HG02759 (cell line): Measurements from ENCODE around the gene DHRS4L2.

Experiments
- ATAC-seq: cut with Tn5 transposase; IDR thresholded peaks from one replicate; pipeline ENCODE4 v1.9.1; 2021; ENCODE audit warnings: mild to moderate bottlenecking, moderate library complexity; ENCODE audit not compliant: unreplicated experiment

DHRS4L2 gene

DNA sequence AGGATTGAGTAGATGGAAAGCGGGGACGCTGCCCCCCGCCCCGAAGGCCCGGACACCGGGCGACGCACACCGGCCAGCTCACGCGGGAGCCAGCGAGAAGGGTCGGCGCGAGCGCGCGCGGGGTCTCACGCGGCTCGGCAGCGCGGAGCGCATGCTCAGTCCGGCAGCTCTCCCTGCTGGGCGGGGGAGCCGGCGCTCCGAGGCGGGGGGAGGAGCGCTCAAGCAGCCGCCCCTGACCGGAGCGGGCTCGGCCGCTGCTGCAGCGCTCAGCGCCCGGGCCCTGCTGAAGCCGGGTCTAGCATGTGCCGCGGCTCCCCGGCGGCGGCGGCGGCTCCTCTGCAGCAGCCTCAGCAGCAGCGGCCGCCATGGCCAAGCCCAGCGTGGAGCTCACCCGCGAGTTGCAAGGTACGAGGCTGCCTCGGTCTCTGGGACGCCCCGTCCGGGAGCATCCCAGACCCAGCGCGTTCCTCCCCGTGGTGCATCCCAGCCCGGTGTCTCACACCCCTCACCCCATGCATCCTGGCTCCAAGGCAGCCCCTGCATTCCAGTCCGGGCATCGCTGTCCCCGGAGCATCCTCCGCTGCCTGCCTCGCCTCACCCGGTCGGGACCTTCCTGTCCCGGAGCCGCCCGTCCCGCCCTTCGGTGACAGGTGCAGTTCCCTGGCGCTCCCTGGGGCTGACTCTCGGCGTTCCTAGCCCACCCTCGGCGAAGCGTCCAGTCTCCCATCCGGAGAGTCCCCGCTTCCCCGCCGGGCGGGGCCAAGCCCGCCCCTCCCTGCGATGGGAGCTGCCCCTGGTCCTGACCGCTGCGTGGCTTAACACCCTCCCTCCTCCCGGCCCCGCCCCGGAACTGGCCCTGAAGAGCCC, 63.3 kb downstream of the DHRS4L2 start, which contains the start of gene CARMIL3:
Gene CARMIL3, plus strand, starts transcription at position 221 of the 867 bp plus-strand sequence. Its CDS starts 145 bp downstream, at position 366.
- ATAC-seq: peak; percentile 87

GRCh38 chr14:24052656-24053547, 64.2 kb downstream of the DHRS4L2 start:
- no peak for ATAC-seq

DNA sequence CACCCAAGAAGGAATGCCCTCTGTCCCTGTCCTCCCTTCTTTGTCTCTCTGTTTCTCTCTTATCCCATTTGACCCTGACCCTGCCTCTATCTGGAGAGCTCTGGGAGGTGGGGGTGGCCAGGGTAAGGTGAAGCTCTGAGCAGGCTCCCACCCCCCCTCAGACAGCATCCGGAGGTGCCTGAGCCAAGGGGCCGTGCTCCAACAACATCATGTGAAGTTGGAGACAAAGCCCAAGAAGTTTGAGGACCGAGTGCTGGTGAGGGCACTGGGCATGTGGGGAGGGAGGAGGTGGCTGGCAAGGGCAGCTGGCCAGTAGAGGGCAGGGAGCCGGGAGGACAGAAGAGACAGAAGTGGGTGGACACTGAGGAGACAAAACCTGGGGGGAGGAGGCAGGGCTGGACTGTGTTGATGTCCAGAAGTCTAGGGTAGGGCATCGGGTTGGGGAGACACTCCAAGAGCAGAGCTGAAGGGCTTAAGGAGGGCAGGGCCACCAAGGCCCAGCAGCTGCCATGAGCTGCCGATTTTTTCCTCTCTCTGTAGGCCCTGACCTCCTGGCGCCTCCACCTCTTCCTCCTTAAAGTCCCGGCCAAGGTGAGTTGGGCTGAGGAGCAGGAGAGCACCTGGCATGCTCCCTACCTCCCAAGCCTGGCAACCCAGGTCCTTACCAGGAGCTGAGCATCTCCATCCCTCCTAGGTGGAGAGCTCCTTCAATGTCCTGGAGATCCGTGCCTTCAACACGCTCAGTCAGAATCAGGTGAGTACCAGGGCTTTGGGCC, 65.0 kb downstream of the DHRS4L2 start:
- no peak for ATAC-seq

- no peak for ATAC-seq
These were observed 65.6 kb downstream of the DHRS4L2 start for GRCh38 chr14:24054324-24054641.

DNA sequence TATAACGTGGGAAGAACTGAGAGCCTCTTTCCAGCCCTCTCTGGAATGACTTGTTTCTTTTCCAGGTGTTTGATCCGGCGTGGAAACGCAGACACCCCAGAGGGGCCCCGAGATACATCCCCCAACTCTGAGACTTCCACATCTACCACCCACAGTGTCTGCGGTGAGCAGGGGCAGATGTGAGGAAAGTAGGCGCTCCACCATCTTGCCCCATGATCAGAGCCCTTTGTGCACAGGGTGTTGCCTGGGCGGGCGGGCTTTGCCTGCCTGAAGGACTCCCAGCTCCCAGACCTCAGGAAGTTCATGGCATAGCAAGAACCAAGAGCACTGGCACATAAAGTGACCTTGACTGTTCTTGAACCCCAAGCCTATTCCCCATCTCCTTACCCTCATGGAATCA, 65.9 kb downstream of the DHRS4L2 start:
- no peak for ATAC-seq
